CD4-positive, alpha-beta T cell treated with Interleukin-10 for 1 hour (primary cell): ENCODE results near the gene FAM120B.

Experiments
- DNase-seq: peaks from one replicate; pipeline ENCODE4 v3.0.0-alpha.2; 2020

FAM120B gene

DNA sequence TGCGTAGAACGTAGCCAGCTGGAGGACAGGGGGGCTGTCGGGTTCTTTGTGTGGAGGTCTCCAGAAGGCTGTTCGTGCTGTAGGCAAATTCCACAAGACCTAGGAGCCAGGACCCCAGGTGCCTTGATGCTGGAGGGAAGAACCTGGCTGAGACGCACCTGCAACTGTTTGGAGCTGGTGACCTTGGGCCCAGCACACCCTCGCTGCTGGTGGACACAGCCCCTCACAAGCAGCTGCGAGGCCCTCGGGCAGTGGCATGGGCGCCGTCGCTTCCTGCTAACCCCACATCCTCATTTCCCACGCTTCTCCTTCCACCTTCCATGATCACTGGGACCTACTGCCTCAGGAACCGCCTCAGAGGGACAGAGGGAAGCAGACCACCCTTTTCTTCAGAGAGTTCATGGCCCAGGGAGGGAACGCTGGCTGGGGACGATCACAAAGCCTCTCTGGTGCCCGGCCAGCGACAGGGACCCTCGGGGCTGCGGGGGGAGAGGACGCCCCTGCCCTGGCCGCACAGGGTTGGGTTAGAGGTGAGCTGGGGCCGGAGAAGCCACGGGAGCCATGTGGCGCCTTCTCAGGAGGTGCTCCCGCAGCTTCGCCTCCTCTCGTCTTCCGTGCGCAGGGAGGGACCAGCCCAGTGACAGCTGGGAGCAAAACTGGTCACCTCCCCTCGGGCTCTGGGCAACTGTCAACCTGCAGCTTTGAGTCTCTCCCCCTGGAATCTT, 34.1 kb upstream of the FAM120B start:
- DNase-seq = no peak

DNA sequence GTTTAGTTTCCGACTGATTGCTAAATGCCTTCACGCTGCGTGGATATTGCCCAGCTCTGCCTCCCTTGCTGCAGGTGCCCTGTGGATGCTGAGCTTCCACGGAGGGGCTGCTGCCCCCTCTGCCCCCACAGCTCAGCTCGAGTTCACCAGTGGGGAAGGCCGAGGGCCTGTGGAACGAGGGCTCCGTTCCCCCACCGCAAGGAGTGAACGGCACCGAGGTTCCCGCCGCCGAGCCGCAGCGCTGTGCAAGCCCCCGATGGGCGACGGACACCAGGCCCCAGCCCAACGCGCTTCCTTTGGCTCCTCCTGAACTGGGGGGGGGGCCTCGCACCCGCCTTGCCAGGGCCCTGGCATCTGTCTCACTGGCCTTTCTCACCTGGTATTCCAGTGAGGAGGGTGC, 33.4 kb upstream of the FAM120B start:
- no peak for DNase-seq

DNA sequence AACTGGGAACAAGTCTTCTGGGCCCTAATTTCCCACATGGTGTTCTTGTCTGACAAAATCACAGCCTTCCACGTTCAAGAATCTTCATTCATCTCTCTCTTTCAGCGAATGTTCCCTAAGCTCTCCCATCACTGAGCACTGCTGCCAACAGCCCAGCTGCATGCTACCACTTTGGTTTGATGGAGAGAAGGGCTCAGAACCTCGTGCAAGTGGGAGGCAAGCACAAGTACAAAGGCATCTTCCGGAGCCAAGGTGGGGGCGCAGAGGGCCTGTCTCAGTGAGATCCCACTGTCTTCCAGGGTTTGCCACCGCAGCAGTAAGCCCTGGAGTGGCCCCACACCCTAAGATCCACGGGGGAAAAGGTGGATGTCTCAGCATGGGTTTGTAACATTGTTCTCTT, 32.9 kb upstream of the FAM120B start:
- DNase-seq = no peak

DNA sequence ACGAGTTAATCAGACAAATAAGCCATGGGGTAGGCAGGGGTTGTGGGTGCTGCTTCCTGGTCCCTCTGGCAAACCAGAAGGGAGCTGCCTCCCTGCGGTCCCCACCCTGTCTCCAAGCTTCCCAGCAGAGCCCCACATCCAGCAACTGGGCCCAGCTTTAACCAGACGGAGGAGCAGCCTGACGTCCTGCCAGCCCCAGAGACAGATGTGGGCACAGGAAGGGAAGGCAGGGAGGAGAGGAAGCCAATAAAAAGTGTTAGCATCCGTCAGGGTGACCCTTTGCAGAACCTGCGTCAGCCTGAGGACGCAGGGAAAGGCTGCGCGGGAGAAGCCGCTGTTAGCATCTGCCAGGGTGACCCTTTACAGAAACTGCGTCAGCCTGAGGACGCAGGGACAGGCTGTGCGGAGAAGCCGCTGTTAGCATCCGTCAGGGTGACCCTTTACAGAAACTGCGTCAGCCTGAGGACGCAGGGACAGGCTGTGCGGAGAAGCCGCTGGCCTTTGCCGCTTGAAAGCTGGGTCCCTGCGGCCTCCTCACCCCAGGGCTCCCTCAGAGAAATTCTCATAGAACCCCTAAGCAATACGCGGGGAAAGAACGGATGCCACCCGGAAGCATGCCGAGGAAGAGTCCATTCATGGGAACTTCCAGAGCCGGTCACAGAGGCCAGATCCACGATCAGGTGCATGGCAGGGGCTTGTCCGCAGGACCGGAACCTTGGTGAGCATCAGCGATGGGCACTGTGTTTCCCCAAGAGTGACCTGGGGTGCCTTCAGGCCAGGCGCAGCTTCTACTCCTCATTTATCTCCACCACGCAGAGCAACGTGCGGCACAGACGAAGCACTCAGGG, 31.6 kb upstream of the FAM120B start:
- no peak for DNase-seq

DNA sequence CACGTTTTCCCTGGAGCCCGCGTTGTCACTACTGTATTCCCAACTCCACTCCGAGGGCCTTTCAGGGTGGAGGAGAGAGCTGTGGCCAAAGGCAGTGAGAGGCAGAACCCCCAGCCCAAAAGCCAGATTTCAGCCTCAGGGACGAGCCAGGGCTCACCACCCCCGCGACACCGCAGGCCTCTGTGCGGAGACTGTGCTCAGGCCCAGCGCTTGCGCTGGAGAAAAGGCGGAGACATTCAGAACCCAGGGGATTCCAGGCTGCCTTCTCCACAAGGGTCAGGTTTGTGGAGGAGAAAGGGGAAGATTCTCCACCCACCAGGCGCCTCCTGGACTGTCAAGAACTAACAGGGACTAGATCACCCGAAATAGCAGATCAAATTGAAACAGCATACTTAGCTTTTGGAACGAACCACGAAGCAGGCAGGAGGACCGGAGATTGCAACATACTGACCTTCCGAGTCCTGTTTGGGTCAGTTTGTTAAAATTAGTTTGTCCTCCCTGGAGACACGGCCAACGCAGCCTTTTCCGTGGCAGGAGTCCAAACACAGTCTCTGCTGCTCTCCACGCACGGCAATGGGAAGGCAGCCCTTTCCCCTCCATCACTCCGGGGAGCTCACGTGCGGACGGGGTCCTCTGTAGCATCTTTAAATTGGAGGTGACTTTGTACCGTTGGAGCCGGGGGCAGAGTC, 30.0 kb upstream of the FAM120B start:
- DNase-seq = no peak

DNA sequence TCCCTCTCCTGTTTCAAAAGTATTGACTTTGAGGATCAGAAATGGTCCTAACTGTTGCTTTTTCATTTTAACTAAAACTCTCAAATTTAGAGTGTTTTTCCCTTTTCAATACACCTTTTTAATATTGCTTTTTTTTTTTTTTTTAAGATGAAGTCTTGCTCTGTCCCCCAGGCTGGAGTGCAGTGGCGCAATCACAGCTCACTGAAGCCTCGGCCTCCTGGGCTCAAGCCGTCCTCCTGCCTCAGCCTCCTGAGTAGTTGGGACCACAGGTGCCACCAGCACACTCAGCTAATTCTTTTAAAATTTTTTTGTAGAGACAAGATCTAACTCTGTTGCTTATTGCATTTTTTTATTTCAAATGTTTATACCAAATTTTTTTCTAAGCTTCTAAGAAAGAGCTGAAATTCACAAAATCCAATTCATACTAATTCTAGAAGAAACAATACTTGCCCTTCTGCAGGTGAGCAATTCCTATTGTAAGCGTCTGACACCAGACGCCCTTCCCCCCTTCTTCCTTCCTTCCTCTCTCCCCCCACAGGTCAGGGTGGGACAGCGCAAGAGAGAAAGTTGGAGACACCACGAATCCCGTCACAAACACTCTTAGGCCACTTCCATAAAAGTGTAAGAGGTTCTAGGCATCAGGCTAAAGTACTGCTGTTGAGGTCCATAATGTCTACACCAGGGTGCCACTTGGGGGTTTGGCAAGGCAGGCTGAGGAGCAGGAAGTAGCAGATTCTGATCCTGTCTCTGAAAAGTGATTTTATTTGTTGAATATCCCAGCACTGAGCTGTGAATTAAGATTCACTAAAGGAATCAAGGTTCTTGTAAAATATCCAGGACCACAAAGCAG, 28.4 kb upstream of the FAM120B start:
- DNase-seq = no peak

DNA sequence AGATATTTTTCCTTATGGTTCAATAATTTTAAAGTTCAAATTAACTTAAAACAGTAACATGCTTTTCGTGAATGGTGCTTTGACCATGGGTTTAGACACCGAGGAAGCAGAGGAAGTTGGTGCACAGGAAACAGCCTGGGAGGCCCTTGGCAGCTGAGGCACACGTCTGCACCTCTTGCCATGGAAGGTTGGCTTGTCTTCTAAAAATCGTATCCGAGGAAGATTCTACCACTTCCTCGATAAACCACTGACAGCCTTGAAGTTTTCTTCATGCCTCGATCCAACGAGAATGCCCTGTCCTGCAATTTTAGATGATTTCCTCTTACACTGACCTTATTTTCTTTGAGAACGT, 27.8 kb upstream of the FAM120B start:
- no peak for DNase-seq

DNA sequence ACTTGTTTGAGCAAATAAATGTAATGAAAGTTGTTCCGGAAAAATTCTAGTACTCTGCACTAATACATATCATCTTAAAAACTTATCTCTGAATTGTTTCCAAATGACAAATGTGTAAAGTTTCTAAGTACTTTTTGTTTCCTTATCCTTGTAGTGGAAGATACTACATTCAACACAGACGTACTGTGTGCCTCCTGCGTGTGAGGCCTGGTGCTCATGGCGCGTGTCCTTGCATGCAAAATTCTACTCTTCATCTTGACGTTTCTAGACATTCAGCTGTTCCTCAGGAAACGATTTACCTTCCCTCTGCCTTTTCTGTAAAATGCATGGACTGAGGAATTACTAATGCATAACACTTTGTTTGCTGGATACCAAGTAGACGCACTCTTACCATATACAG, 27.1 kb upstream of the FAM120B start:
- no peak for DNase-seq

DNA sequence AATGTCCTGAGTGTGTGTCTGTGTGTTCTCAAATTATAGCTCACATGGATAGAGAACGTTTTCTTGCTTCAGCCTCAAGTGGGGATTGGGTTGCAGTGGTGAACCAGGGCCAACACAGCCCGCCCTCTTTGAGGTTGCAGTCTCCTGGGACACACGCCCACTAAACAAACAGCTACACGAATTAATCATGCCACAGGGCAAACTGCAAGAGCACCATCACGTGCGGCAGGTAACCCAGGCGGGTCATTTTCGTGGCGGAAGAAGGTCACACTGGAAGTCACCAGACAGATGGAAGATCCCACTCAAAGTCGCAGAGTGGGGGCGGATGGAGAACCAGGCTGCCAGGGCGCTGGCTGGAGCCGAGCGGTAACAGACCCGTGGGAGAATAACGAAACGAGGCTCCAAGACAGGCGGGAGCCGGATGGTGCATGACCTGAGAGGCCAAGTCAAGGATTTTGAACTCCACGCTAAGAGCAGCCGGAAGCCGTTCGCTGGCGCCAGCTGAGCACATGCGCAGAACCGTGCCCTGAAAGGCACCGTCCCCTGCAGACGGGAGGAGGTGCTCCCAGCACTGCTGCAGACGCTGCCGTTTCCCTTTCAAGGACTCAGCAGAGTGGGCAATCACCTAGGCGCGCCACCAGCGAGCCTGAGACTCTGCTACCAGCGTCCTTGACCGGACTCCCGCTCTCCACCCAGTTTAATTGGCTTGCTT, 26.4 kb upstream of the FAM120B start:
- DNase-seq = peak; percentile 69

DNA sequence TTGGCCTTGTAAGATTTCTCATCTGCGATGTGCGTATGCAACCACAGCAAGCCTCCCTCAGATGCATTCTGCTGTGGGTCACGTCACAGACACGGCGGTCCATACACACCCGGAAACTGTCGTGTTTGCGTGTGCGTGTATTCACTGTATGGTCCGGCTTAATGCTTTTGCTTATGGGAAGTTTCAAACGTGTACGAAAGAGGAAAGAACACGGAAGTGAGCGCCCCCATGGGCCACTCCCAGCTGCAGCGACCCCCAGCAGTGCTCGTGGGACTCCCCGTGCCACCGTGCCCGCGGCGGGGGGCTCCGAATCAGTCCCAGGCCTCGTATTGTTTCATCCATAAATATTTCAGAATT, 25.9 kb upstream of the FAM120B start:
- DNase-seq = no peak

DNA sequence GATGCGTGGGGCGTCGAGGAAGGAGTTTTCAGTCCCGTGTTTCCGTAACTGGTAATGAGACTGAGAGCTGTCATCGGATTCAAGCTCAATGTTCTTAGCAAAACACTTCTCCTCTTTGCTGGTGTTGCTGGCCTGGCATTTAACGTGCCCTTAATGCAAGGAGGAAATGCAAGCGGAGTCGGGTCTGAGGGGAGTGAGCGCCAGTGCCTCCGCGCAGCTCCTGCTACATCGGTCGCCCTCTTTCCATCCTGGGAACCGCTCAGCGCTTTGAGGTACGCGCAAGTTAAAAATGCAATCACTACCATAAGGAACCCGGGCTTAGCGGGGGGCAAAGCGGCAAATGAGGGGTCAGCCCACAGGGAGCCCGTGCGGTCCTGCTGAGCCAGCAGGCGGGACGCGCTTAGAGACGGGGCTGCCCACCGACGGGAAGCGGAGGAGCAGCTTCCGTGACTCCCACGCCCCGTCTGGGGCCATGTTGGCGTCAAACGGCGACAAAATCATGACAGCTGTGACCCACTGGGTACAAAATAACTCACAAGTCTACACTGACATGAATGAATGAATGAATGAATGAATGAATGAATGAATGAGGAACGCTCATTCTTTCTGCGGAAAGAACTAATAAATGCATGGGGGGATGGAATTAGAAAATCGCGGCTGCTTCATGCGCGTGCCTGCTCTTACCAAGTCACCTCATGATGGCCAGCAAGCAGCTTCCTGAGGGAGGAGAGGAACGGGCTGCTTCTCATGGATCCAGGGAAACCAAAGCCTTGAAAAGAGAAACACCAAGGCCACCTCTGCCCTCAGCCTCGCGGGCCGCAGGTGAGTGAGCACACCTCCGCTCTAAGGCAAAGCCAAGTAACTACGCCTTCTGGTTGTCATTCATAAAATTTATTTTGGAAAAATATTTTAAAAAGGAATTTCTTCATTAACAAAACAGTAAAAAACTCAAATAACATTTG, 24.9 kb upstream of the FAM120B start:
- no peak for DNase-seq

DNA sequence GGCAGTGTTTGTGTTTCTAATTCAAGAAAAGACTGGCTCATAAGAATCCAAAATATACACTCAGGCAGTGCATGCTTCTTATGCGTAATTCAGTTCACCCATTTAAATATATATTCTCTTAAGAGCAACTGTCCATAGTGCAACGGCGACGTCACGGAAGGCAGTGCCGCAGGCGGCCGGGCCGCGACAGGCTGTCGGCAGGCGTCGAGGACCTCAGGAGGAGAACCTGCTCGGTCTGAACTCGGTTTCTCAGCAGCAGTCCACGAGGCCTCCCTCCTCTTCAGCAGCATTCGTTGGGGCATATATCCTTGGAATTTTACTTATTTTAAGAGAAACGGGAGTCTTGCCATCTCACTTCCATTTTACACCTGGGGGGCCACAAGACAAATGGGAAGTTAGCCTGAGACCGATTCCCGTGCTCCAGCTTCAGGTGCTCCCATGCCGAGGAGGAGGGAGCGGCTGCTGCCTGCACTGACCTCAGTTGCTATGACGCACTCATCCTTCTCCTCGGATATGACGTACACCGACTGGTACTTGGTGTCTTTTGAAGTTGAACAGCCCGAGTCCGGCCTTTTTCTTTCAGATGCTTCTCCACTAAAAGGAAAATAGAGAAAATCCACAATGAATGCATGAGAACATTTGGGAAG, 23.9 kb upstream of the FAM120B start:
- no peak for DNase-seq

DNA sequence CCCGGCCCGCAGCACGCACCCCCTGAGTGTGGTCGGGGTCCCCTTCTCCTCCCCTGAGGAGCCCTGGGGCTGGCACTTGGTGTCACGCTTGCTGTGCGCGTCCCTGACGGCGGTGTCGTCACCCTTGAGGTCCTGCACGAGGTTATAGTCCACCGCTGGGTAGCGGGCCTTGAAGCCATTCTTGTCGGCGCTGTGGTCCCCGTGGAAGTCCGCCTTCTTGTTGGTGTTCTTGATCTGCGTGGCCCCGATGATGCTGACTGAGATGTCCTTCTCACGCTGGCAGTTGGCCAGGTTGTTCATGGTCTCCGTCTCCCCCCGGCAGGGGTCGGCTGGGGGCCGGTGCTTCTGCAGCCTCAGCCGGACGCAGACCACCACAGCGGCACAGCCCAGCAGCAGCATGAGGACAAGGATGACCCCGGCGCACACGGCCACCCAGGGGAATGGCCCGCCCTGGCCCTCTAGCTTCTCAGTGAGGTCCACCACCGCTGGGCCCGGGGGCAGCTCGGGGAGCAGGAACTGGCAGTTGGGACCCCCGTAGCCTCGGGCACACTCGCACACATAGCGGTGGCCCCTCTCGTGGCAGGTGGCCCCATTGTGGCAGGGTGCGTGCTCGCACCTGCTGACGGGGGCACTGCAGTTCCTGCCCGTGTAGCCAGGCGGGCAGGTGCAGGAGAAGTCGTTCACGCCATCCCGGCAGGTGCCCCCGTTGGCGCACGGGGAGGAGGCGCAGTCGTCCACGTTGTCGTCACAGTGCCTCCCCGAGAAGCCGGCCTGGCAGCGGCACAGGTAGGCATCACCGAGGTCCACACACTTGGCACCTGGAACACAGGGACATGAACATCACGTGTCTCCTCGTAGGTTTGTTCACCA, 23.1 kb upstream of the FAM120B start:
- no peak for DNase-seq

DNA sequence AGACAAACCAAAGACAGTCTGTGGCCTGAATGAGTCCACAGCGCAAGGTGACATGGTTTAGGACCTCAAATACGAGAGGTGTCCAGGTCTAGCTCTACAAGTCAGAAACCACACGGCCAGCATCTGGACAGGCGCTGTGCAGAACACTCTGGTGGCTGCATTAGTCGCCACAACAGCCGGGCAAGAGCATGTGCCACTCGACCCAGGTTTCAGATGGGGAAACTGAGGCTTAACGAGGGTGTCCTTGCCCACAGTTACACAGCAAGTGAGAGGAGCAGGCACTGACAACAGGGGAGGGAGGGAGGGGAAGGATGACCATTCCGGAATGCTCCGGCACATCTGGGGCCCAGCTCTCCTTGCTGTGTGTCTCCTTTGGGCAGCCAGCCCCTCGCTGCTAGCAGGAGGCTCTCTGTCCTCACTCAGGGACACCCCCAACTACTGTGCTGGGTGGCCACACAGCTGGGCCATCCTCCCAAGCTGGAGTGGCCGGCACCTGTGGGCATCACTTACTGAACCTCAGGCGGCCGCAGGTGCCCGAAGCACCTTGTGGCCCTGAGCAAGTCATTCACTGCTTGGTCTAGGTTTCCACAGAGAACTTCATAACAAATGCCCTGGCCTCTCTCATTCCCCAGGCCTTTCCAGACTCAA, 22.3 kb upstream of the FAM120B start:
- DNase-seq = no peak

DNA sequence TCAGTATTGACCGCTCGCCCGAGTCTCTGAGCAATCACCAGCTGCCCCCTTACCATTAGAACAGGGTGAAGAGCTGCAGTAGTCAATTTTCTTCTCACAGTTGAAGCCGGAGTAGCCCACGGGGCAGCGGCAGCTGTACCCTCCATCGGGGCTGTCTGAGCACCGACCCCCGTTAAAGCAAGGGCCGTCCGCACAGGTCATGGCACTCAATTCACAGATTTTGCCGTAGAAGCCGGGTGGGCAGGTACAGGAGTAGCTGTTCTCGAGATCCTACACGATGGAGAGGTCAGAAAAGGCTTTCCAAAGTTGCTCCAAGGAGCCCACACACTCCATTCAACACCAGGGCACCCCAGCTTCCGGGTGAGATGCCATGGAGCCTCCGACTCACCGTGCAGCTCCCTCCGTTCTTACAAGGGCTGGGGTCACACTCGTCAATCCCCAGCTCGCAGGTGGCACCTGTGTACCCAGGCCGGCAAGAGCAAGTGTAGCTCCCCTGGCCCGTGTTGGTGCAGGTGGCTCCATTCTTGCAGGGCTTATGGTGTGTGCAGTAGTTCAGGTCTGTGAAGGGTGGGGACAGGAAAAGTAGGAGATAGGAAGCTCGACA, 21.6 kb upstream of the FAM120B start:
- no peak for DNase-seq

DNA sequence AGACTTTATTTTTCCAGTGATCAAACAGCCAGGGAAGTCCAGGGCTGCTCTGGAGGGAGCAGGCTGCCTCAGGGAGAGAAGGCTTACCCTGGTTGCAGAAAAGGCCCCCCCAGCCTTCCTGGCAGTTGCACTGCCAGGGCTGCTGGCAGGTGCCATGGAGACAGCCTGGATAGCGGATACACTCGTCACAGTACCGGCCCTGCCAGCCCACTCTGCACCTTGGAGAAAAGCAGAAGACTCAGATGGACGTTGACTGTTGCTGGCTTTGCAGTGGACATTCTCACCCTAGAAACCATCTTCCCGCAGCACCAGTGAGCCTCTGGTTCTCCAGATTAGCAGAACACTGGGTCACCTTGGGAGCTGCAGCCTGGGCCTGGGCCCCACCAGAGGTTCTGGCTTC, 21.1 kb upstream of the FAM120B start:
- DNase-seq = no peak

DNA sequence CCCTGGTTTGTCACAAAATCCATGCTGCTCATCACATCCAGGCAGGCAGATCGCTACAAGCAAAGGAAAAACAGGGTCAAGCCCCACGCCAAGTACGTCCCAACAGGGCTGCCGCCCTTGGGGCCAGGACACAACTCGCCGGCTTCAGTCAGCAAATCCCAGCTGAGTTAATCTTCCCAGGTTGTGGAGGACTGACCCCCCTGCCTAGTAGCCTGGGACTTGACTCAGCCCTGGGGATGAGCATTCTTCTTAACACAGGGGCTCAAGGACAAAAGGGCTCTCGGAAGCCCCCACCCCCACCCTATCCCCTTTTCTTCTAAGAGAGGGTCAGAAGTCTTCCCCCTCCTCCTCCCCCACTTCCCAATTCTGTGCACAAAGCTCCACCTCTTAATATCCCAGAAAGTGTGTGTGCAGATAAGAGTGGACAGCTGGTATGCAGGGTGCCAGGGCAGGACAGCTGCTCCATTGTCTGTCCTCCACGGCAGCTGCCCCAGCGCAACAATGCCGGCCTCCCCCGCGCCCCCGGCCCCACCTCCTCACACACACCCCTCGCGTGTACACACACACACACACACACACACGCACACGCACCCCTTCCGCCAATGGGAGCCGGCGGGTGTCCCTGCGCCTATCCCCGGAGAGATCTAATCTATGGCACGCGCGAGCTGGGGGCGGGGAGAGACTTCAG, 20.2 kb upstream of the FAM120B start:
- no peak for DNase-seq

DNA sequence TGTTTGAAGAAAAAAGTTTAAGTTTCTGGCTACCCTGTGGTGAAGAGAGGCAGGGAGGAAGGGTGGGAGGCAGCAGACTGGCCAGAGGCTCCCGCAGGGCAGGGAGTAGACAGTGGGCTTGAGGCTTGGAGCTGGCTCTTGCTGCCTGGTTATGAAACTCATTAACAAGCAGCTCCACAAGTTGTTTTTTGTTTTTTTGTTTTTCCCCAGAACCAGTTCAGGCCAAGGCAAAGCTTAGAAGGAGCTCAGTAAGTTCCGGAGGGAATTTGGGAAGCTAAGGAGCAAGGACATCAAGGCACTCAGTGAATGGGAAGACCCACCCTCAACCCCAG, 19.7 kb upstream of the FAM120B start:
- no peak for DNase-seq
